Esophagus muscularis mucosa (tissue), 4 donors: ENCODE results near the gene EID3. TPM values are rescaled to one million over a fixed set of nuclear protein-coding genes. Genes with fewer than 3 reads are reported as not detected.

Experiments
- DNase-seq: peaks from one replicate; pipeline ENCODE4 v3.0.0-alpha.2; 2017; ENCODE audit errors: extremely low spot score
- H3K27ac ChIP-seq, 4 donors: fragments of 200-600 bp; sonication (generic); replicated peaks in 1 of 4; 1 replicate in 3 of 4; 2 replicates in 1 of 4; pipeline ENCODE4 v1.5.1; 2016 to 2019; ENCODE audit warnings: mild to moderate bottlenecking in 1 of 4
- H3K27me3 ChIP-seq, 4 donors: fragments of 200-600 bp; sonication (generic); one replicate each; pipeline versions ENCODE4 v1.5.1 to v1.6.0; 2016 to 2019
- H3K36me3 ChIP-seq, 4 donors: fragments of 200-600 bp; sonication (generic); one replicate each; pipeline ENCODE4 v1.5.1; 2016 to 2019
- H3K4me1 ChIP-seq, 4 donors: fragments of 200-600 bp; sonication (generic); one replicate each; pipeline ENCODE4 v1.5.1; 2016 to 2019
- H3K4me3 ChIP-seq, 4 donors: fragments of 200-600 bp; sonication (generic); 1 replicate in 2 of 4; 2 replicates in 2 of 4; pipeline ENCODE4 v1.5.1; 2016 to 2019; ENCODE audit warnings: mild to moderate bottlenecking in 4 of 4, moderate library complexity in 1 of 4
- H3K9me3 ChIP-seq, 4 donors: fragments of 200-600 bp; sonication (generic); 1 replicate in 3 of 4; 2 replicates in 1 of 4; pipeline ENCODE4 v1.5.1; 2016 to 2019
- EP300 ChIP-seq: sonication (generic); formaldehyde crosslinking; IDR thresholded peaks from one replicate; pipeline ENCODE4 v1.6.1; 2017; ENCODE audit warnings: antibody characterized with exemption
- POLR2A ChIP-seq: fragments of 450-650 bp; IDR thresholded peaks from one replicate; pipeline ENCODE4 v1.6.1; 2017; ENCODE audit warnings: antibody characterized with exemption, moderate library complexity, mild to moderate bottlenecking, low read depth
- POLR2AphosphoS5 ChIP-seq, 2 donors: sonication (generic); formaldehyde crosslinking; IDR thresholded peaks; one replicate each; pipeline ENCODE4 v1.6.1; 2017; ENCODE audit warnings: antibody characterized with exemption in 2 of 2
- WGBS: methylation state at CpG from one replicate; pipeline ENCODE4 v1.1.5; 2018; 5-methylcytosine and 5-hydroxymethylcytosine counted together
- intact Hi-C: fragments of 100-400 bp; cut with DNase I; formaldehyde crosslinking; loops from one replicate; pipeline ENCODE4 v1.15.1; 2023
- total RNA-seq, 4 donors: library from RNA; depleted of rRNA; stranded (reverse); fragments of >200 nt; gene quantifications; one replicate each; pipeline versions ENCODE4 v1.1.0 to v1.2.1, GENCODE V29; 2016
- TF ChIP-seq, protein P1 (sequence below), 3 experiments: fragments of 200-600 bp in 2 of 3; fragments of 450-650 bp in 1 of 3; sonication (generic) in 2 of 3; IDR thresholded peaks; one replicate each; pipeline ENCODE4 v1.5.1; 2017 to 2019; ENCODE audit warnings: antibody characterized with exemption in 3 of 3, mild to moderate bottlenecking in 2 of 3, moderate library complexity in 1 of 3

Gene EID3
- total RNA-seq, 4 donors from 2014 or later: 7.6 to 19.5 (median 12.1) TPM

DNA sequence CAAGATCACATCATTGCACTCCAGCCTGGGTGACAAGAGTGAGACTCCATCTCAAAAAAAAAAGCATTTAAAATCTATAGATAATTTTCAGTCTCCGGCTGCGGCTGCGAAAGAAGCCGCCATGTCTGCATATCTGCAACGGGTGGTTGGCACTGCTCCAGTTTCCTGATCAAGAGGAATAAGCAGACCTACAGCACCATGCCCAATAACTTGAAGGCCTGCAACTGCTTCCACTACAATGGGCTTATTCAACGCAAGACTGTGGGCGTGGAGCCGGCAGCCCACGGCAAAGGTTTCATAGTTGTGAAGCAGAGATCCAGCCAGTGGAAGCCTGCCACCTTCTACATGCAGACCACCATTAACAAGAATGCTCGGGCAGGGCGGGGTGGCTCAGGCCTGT lies 30.6 kb upstream of the EID3 start:
- no peak for DNase-seq
- intact Hi-C loops: no loop called here
- Histone ChIP-seq H3K4me1 (peaks cover 0 to 6% (median 2%) of the 10 kb centered on the region in 4 donors), H3K4me3 (no peak overlapping the region), H3K36me3 (no peaks in the 10 kb centered on the region), H3K27ac (no peak overlapping the region), H3K9me3 (no peaks in the 10 kb centered on the region), H3K27me3 (no peaks in the 10 kb centered on the region)
- 89% methylated on average over 10 of the region's 11 CpGs for WGBS
- TF ChIP-seq EP300 (no peak), POLR2A (no peak), POLR2AphosphoS5 (IDR thresholded peaks at IDR 0.05) (no peak)
- TF ChIP-seq, protein P1, sequence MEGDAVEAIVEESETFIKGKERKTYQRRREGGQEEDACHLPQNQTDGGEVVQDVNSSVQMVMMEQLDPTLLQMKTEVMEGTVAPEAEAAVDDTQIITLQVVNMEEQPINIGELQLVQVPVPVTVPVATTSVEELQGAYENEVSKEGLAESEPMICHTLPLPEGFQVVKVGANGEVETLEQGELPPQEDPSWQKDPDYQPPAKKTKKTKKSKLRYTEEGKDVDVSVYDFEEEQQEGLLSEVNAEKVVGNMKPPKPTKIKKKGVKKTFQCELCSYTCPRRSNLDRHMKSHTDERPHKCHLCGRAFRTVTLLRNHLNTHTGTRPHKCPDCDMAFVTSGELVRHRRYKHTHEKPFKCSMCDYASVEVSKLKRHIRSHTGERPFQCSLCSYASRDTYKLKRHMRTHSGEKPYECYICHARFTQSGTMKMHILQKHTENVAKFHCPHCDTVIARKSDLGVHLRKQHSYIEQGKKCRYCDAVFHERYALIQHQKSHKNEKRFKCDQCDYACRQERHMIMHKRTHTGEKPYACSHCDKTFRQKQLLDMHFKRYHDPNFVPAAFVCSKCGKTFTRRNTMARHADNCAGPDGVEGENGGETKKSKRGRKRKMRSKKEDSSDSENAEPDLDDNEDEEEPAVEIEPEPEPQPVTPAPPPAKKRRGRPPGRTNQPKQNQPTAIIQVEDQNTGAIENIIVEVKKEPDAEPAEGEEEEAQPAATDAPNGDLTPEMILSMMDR (IDR thresholded peaks at IDR 0.05): no peak

DNA sequence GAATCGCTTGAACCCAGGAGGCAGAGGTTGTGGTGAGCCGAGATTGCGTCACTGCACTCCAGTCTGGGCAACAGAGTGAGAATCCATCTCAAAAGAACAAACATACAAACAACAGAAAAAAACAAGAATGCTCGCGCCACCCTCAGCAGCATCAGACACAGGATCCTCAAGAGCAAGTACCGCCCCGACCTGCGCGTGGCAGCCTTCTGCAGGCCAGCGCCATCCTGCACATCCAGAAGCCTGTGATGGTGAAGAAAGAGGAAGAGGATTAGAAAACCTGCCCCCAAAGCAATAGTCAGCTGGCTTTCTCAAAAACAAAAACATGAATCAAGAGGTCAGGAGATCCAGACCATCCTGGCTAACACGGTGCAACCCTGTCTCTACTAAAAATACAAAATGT lies 30.0 kb upstream of the EID3 start:
- no peak for TF ChIP-seq POLR2AphosphoS5 (IDR thresholded peaks at IDR 0.05)
- no peak for TF ChIP-seq POLR2A
- no peak for TF ChIP-seq EP300
- TF ChIP-seq, protein P1 (IDR thresholded peaks at IDR 0.05): no peak
- no peak overlapping the region for H3K27ac ChIP-seq
- no peaks in the 10 kb centered on the region for H3K9me3 ChIP-seq
- no peak overlapping the region for H3K4me3 ChIP-seq
- intact Hi-C loops: no loop called here
- 95% methylated on average over 11 of the region's 11 CpGs for WGBS
- peaks cover 0 to 6% (median 2%) of the 10 kb centered on the region in 4 donors for H3K4me1 ChIP-seq
- no peak for DNase-seq
- H3K27me3 ChIP-seq: no peaks in the 10 kb centered on the region
- H3K36me3 ChIP-seq: no peaks in the 10 kb centered on the region

DNA sequence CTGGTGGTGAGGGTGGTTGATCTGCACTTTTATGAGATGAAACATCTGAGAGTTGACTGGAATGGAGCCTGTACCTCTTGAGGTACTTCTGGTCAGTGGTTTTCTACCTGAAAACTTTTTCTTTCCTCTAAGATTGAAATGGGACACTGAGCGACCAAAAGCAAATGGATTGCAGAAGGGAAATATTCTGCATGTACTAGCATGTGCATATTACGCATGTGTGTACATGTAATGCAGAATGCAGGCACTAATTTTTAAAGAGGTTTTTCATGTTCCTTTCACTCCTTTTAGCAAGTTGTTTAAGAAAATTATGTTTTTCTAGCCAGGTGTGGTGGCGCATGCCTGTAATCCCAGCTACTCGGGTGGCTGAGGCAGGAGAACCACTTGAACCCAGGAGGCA lies 28.7 kb upstream of the EID3 start:
- TF ChIP-seq POLR2AphosphoS5 (IDR thresholded peaks at IDR 0.05) (no peak), EP300 (no peak), POLR2A (no peak)
- TF ChIP-seq, protein P1 (IDR thresholded peaks at IDR 0.05): no peak
- no peak for DNase-seq

DNA sequence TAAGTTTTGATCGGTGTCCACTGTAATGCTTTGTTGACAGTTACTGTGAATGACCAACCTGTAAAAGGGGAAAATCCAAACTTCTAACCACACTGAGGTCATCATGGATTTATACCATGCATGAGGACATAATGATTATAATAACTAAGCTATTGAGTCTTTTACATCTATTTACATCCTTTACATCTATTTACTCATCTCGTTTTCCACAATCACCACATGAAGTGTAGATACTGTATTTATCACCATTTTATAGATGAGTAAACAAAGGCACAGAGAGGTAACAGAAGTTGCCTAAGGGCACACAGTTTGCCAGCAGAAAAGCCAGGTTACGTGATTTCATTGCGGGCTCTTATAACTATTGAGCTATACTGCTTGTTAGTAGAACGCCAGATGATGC lies 27.9 kb upstream of the EID3 start:
- intact Hi-C loops: no loop called here
- Histone ChIP-seq H3K4me3 (peak overlapping the region in 2 of 4 donors; percentile 26 to 30), H3K4me1 (peaks cover 0 to 12% (median 10%) of the 10 kb centered on the region in 4 donors), H3K27ac (no peak overlapping the region), H3K27me3 (no peaks in the 10 kb centered on the region), H3K36me3 (no peaks in the 10 kb centered on the region), H3K9me3 (no peaks in the 10 kb centered on the region)
- no peak for TF ChIP-seq POLR2AphosphoS5 (IDR thresholded peaks at IDR 0.05)
- TF ChIP-seq POLR2A: no peak
- TF ChIP-seq EP300: no peak
- 76% methylated on average over 5 of the region's 5 CpGs for WGBS
- no peak for DNase-seq

More for the DNA sequence above, 28.7 kb upstream of the EID3 start:
- intact Hi-C loops: no loop called here
- Histone ChIP-seq H3K36me3 (no peaks in the 10 kb centered on the region), H3K27ac (no peak overlapping the region), H3K9me3 (no peaks in the 10 kb centered on the region), H3K4me3 (no peak overlapping the region), H3K4me1 (peaks cover 0 to 6% (median 3%) of the 10 kb centered on the region in 4 donors), H3K27me3 (no peaks in the 10 kb centered on the region)
- WGBS: 99% methylated on average over 4 of the region's 4 CpGs

DNA sequence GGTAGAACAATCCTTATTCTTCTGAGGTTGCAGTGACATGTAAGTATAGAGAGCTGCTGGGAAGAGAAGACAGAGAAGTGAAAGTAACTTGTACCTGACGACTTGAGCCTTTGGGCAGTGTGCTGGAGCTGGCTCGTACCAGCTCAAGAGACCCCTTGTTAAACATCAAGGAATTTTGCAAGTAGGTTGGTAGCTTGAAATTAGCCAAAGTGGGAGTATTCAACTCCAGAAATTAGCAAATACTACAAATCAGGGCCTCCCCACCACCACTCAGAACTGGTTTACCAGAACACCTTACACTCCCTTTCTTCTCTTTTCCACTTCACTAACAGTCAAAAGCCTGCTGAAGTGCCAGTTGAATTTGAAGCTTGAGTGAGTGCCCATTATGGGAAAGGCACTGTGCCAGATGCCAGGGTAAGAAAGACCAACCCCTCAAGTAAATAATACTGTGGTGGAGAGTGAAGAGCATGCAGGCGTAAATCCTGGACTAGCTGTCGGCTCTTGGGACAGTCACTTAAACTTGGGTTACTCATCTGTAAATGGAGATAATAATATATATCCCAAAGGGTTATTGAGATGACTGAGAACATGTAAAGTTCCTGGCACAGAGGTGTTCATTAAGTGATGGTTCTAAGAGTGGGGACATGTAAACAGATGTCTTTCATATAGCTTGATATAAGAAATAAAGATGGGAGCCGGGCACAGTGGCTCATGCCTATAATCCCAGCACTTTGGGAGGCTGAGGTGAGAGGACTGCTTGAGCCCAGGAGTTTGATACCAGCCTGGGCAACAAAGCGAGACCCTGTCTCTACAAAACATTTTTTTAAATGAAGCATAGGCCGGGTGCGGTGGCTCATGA lies 27.0 kb upstream of the EID3 start:
- intact Hi-C loops: no loop called here
- Histone ChIP-seq H3K36me3 (no peaks in the 10 kb centered on the region), H3K9me3 (no peaks in the 10 kb centered on the region), H3K4me1 (peaks cover 0 to 17% (median 14%) of the 10 kb centered on the region in 4 donors), H3K27me3 (no peaks in the 10 kb centered on the region), H3K27ac (peak overlapping the region in 1 of 4 donors; percentile 2), H3K4me3 (peak overlapping the region in 3 of 4 donors; percentile 11 to 30 (median 26))
- no peak for DNase-seq
- TF ChIP-seq, protein P1 (IDR thresholded peaks at IDR 0.05): no peak
- TF ChIP-seq POLR2AphosphoS5 (IDR thresholded peaks at IDR 0.05): no peak
- no peak for TF ChIP-seq POLR2A
- TF ChIP-seq EP300: no peak
- 80% methylated on average over 8 of the region's 8 CpGs for WGBS
